Calu3 (cell line): Measurements from ENCODE around the gene ZNF217. TPM values are rescaled to one million over a fixed set of nuclear protein-coding genes. Genes with fewer than 3 reads are reported as not detected.
"Not testable (repeated sequence)": the region's sequence is repeated elsewhere in the genome, so short reads cannot be mapped to it uniquely, and the experiment has no call there.

ENCODE experiments used
- BruUV-seq: library from RNA; stranded (reverse); fragments of 400-500 nt; replicated peaks from 2 replicates; lab custom pipeline; 2021; lab: Mats Ljungman, UMichigan
- CTCF ChIA-PET: fragments of 300-600 bp; sonication (Branson Sonifier 250); formaldehyde crosslinking; loops from one replicate; lab custom pipeline; 2022; ENCODE audit warnings: antibody characterized with exemption; lab: Charles Lee
- DNase-seq: peaks from one replicate; pipeline ENCODE4 v3.0.0; 2022
- H3K27ac Mint-ChIP-seq: one replicate; pipeline ENCODE4 v1.8.0; 2022; ENCODE audit warnings: mixed read lengths; ENCODE audit not compliant: unreplicated experiment
- H3K27me3 Mint-ChIP-seq: one replicate; pipeline ENCODE4 v1.8.0; 2022; ENCODE audit warnings: mixed read lengths; ENCODE audit not compliant: unreplicated experiment
- H3K36me3 Mint-ChIP-seq: one replicate; pipeline ENCODE4 v1.8.0; 2022; ENCODE audit warnings: mild to moderate bottlenecking, moderate library complexity, mixed read lengths; ENCODE audit not compliant: insufficient read depth, unreplicated experiment
- H3K4me1 Mint-ChIP-seq: one replicate; pipeline ENCODE4 v1.8.0; 2022; ENCODE audit warnings: mild to moderate bottlenecking, low read depth, mixed read lengths; ENCODE audit not compliant: unreplicated experiment
- H3K4me3 Mint-ChIP-seq: one replicate; pipeline ENCODE4 v1.8.0; 2022; ENCODE audit warnings: mild to moderate bottlenecking, low read depth, moderate library complexity, mixed read lengths; ENCODE audit not compliant: unreplicated experiment
- H3K9me3 Mint-ChIP-seq: one replicate; pipeline ENCODE4 v1.8.0; 2022; ENCODE audit warnings: low read depth, mixed read lengths; ENCODE audit not compliant: unreplicated experiment
- CTCF ChIP-seq: fragments of 200-600 bp; IDR thresholded peaks from one replicate; pipeline ENCODE4 v1.8.0; 2022; ENCODE audit warnings: antibody characterized with exemption; ENCODE audit not compliant: unreplicated experiment
- intact Hi-C: fragments of 100-400 bp; cut with micrococcal nuclease; formaldehyde crosslinking; loops from one replicate; pipeline ENCODE4 v1.10.0; 2022; ENCODE audit not compliant: unreplicated experiment
- total RNA-seq: library from RNA; stranded (reverse); gene quantifications from 2 replicates; pipeline ENCODE4 v1.2.3, GENCODE V29; 2022

Gene ZNF217
- total RNA-seq, 1 experiment from 2014 or later = 87.3 TPM

DNA sequence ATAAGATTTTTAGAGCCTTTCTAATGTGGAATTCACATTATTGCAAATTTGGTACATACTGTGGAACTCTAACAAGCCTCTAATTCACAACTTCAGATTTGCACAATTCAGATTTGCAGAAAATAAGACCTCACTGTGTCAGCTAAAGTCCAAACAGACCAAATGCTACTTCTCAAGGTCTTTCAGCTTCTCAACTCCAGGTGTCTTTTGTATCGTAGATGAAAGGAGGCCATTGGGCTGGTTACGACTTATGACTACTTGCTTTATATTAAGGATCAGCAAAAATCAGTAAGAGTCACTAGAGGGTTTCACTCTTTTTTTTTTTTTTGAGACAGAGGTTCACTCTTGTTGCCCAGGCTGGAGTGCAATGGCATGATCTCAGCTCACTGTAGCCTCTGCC, 37.8 kb downstream of the ZNF217 start:
- Mint-ChIP-seq H3K36me3 (peaks cover 11% of the 10 kb centered on the region), H3K4me1 (no peaks in the 10 kb centered on the region), H3K27ac (no peak overlapping the region), H3K4me3 (no peak overlapping the region), H3K27me3 (no peaks in the 10 kb centered on the region), H3K9me3 (no peaks in the 10 kb centered on the region)
- intact Hi-C loops = no loop called here
- CTCF ChIA-PET = no interaction called here
- TF ChIP-seq CTCF = no peak
- no peak for DNase-seq
- no TSS peak for BruUV-seq

GRCh38 chr20:53555081-53555480, 38.6 kb downstream of the ZNF217 start:
- no peak for TF ChIP-seq CTCF
- no peak overlapping the region for H3K27ac Mint-ChIP-seq
- H3K9me3 Mint-ChIP-seq = no peaks in the 10 kb centered on the region
- no peak overlapping the region for H3K4me3 Mint-ChIP-seq
- peaks cover 6% of the 10 kb centered on the region for H3K36me3 Mint-ChIP-seq
- H3K4me1 Mint-ChIP-seq = no peaks in the 10 kb centered on the region
- no TSS peak for BruUV-seq
- intact Hi-C loops = no loop called here
- CTCF ChIA-PET = interaction anchor here (0.7 kb wide), 1 partner anchor 7 kb away, joined by 6 read pairs; no protein-coding TSS in a partner anchor
- no peaks in the 10 kb centered on the region for H3K27me3 Mint-ChIP-seq
- no peak for DNase-seq

GRCh38 chr20:53552572-53552893, 41.1 kb downstream of the ZNF217 start:
- H3K27ac Mint-ChIP-seq, H3K4me1 Mint-ChIP-seq, H3K36me3 Mint-ChIP-seq, H3K27me3 Mint-ChIP-seq, H3K9me3 Mint-ChIP-seq, H3K4me3 Mint-ChIP-seq, BruUV-seq, DNase-seq, intact Hi-C loops: not testable (repeated sequence)
- CTCF ChIA-PET = interaction anchor here (0.7 kb wide), 1 partner anchor 370 kb away, joined by 3 read pairs; no protein-coding TSS in a partner anchor

DNA sequence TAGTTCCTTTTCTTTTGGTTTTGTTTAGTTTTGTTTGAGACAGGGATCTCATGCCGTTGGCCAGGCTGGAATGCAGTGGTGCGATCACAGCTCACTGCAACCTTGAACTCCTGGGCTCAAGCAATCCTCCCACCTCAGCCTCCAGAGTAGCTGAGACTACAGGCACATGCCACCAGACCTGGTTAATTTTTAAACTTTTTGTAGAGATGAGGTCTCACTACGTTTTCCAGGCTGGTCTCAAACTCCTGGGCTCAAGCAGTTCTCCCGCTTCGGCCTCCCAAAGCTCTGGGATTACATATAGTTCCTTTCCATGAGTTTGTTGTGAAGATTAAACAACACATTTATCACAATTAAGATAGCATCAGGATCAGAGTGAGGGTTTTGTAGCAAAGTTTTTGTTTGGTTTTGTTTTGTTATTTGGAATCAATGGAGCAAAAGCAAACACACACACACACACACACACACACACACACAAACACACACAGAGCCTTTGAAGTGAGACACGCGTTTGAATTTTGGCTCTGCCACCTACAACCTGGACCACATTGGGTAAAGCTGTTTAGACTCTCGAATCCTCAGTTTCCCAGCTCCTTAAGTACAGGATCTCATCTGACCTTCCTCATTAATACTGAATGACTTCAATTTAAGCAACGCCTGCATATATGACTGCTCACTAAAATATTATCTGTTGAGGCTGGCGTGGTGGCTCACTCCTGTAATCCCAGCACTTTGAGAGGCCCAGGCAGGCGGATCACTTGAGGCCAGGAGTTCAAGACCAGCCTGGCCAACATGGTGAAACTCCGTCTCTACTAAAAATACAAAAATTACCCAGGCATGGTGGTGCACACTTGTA, 41.7 kb downstream of the ZNF217 start:
- intact Hi-C loops, H3K27me3 Mint-ChIP-seq, H3K9me3 Mint-ChIP-seq, BruUV-seq, H3K4me1 Mint-ChIP-seq, DNase-seq, H3K4me3 Mint-ChIP-seq, H3K36me3 Mint-ChIP-seq, H3K27ac Mint-ChIP-seq: not testable (repeated sequence)
- CTCF ChIA-PET = interaction anchor here (0.7 kb wide), 2 partner anchors 71 to 371 kb away, joined by 3 to 4 read pairs; no protein-coding TSS in a partner anchor

- H3K4me3 Mint-ChIP-seq = no peak overlapping the region
- H3K9me3 Mint-ChIP-seq = no peaks in the 10 kb centered on the region
- DNase-seq = no peak
- CTCF ChIA-PET = no interaction called here
- no peaks in the 10 kb centered on the region for H3K36me3 Mint-ChIP-seq
- no peak for TF ChIP-seq CTCF
- intact Hi-C loops = no loop called here
- H3K4me1 Mint-ChIP-seq = no peaks in the 10 kb centered on the region
- BruUV-seq = no TSS peak
- H3K27ac Mint-ChIP-seq = no peak overlapping the region
- H3K27me3 Mint-ChIP-seq = no peaks in the 10 kb centered on the region
Measured at GRCh38 chr20:53550280-53551187, 43.1 kb downstream of the ZNF217 start.
